ENCODE data around the gene MT1E.

The MT1E gene

GRCh38 chr16:56628486-56629350, 3.1 kb downstream of the MT1E start:
- DNase-seq = no peak

- no peak for DNase-seq
Observed at GRCh38 chr16:56629531-56629930, 4.0 kb downstream of the MT1E start.

GRCh38 chr16:56630134-56630533, 4.6 kb downstream of the MT1E start:
- no peak for DNase-seq

DNA sequence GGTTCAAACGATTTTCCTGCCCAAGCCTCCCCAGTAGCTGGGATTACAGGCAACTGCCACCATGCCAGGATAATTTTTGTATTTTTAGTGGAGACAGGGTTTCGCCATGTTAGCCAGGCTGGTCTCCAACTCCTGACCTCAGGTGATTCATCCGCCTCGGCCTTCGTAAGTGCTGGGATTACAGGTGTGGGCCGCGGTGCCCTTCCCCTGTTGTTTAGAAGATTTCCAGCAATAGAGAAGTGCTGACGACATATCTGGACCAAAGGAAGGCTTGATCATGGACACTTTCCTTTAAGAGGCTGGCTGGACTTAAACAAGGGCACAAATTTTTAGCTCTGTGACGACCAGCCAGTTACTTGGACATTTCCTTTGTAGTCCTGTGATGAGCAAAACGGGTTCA, 5.6 kb downstream of the MT1E start:
- no peak for DNase-seq

DNA sequence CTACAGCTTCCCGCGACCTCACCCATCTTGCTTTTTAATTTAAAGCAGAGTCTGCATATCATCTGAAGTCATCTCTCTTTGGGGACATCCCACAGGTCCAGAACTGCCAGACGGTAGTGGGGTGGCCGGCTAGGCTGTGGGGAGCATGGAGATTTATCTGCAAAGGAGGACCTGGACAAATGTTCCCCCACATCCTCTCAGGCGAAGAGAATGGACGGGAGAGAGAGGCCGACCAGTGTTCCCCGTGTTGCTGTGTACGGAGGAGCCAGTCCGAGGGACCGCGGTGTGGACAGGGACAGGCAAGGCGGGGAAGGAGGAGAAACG, 6.2 kb downstream of the MT1E start:
- no peak for DNase-seq

- DNase-seq = no peak
Observed at GRCh38 chr16:56632156-56632847, 6.7 kb downstream of the MT1E start, which contains the start of gene MT1M. Gene MT1M (plus strand): TSS chr16:56632659. CDS start chr16:56632732, 73 bp downstream.

DNA sequence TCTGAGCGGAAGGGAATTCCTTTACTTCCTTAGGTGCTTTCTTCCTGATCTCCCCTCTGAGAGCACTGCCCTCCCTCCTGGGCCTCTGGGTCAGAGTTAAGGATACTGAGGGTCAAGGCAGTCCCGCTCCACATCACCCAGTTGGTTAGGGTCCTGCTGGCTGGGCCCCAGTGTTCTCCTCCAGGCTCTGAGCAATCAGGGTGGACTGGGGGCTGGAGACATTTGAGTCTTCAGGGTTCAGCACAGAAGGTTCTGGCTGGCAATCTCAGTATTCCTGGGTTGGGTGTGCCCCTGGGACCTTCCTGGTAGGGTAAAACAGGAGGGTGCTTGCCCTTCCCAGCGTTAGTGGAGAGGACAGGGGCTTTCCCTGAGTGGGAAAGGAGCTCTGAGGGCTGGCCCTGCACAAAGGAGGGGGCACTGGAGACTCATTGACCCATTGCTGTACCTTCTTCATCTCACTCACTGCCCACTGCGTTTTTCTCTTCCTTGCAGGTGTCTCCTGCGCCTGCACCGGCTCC, 7.3 kb downstream of the MT1E start:
- no peak for DNase-seq

DNA sequence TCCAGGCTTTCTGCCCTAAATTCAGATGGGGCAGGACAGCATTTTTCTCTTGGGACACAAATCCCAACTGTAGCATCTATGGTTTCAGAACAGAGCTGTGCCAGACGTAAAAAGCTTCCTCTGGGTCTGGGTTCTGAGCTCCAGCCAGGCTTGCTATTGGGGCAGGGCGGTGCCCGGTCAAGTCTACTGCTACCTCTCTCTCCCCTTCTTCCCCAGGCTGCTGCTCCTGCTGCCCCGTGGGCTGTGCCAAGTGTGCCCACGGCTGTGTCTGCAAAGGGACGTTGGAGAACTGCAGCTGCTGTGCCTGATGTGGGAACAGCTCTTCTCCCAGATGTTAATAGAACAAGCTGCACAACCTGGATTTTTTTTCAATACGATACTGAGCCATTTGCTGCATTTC, 8.0 kb downstream of the MT1E start:
- DNase-seq = no peak

- DNase-seq = no peak
Observed at GRCh38 chr16:56634715-56635440, 9.3 kb downstream of the MT1E start.

DNA sequence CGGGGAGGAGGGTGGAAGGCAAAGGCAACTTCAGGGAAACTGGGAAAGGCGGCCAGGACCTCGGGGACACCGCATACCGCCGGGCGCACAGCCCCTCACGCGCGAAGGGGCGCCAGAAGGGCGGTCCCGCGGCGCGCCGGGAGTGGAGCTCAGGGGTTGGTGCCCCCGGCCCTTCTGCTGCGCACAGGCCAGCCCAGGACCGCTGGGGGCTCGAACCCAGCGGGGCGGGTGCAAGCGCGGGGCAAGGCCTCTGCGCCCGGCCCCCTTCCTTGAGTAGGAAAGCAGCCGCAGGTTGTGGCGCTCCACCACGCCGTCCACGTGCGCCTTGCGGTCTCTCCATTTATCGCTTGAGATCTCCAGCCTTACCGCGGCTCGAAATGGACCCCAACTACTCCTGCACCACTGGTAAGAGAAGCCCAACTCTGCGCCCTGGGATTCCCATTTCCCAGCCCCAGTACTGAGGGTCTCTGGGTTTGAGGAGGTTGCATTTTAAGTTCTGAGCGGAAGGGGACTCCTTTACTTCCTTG, 9.9 kb downstream of the MT1E start:
- DNase-seq = no peak

GRCh38 chr16:56636616-56637413, 11.2 kb downstream of the MT1E start:
- no peak for DNase-seq

- no peak for DNase-seq
Observed at GRCh38 chr16:56637814-56638750, 12.5 kb downstream of the MT1E start, which contains the start of gene MT1A. Gene MT1A (plus strand): TSS chr16:56638666. CDS start chr16:56638739, 73 bp downstream.

DNA sequence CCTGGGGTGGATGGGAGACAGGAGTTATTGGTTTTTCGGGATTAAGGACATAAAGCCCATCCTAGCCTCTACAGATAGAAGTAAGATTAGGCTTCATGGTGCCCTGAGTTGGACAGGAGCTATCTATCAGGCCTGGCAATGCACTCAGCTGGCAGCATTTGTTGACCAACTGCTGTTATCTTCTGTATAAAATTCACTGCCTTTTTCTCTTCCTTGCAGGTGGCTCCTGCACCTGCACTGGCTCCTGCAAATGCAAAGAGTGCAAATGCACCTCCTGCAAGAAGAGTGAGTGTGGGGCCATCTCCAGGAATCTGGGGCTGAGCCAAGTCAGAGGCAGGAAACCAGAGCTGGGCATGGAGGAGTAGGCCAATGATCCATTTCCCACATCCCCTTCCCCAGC, 13.5 kb downstream of the MT1E start:
- DNase-seq = no peak

DNA sequence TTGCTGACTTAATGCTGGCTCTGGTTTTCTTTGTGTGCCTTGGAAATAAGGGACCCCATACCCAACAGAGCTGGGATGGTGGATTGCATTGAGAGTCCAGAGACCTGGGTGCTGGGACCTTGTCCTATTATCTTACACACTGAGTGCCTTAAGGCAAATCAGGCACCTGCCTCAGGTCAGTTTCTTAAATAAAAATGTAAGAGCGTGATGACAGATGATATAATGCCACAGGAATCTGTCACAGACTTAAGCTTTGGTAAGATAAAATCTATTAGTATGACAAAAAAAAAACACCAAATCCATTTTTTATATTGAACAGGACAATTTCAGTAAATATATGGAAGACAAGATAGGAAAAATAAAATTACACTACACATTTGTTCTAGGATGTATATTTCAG, 14.5 kb downstream of the MT1E start:
- no peak for DNase-seq

DNA sequence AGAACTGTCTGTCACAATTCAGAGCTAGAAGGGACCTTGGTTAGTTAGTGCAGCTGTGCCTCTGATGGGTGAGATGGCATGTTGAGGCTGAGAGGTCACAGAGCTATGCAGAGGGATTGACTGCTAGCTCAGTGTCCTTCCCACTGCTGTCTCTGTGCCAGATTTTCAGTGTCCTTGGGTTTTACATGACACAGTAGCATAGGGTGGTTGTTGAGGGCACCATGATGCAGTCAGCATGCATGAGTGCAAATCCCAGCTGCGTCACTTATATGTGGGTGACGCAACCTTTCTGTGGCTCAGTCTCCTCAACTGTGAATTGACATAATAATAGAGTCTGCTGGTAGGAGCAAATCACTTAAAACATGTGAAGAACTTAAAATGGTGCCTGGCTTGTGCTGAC, 15.6 kb downstream of the MT1E start:
- no peak for DNase-seq

DNA sequence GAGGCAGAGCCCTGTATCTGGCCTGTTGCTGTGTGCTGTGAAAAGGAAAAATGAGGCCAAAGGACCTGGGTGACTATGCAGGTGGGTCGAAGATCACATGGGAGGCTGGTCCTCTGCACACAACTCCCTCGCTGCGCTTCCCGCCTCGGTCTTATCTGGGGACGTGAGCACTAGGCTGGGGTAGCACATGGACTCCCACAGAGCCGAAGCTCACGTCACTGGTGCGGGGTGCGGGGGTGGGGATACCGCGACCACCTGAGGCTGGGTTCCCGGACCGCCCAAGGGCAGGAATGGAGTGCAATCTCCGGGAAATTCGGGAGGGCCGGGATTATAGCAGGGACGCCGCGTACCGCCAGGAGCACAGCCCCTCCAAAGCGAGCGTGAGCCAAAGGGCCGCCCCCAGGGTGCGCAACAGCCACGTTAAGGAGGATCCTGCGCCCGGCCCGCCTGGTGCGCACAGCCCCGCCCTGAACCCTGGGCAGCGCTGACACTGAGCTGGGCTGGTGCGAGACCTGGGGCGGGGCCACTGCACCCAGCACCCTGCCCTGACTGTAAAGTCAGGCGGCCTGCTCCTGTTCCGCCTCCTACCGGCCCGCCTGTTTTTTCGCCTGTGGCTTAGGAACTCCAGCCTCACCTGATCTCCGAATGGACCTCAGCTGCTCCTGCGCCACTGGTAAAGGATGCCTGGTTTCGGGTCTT, 17.6 kb downstream of the MT1E start:
- peak; percentile 82 for DNase-seq

GRCh38 chr16:56643833-56644232, 18.3 kb downstream of the MT1E start:
- DNase-seq = no peak

- DNase-seq = no peak
Observed at GRCh38 chr16:56645311-56645710, 19.7 kb downstream of the MT1E start.

DNA sequence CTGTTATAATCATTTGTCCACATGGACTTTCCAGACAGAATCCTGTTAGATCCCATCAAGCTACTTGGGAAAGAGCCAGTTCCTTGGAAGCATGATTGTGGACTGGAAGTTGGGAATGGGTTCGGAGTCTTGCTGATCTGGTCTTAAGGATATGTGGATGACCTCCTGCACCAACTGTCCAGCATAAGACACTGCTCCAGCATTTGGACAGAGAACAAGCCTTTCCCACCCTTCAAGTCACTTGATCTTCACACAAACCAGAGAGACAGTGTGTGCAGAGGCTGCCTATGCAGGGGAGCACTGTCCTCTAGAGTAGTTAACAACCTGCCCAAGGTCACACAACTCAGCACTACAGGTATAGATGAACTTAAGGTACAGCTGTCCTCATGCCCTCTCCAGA, 20.3 kb downstream of the MT1E start:
- no peak for DNase-seq

DNA sequence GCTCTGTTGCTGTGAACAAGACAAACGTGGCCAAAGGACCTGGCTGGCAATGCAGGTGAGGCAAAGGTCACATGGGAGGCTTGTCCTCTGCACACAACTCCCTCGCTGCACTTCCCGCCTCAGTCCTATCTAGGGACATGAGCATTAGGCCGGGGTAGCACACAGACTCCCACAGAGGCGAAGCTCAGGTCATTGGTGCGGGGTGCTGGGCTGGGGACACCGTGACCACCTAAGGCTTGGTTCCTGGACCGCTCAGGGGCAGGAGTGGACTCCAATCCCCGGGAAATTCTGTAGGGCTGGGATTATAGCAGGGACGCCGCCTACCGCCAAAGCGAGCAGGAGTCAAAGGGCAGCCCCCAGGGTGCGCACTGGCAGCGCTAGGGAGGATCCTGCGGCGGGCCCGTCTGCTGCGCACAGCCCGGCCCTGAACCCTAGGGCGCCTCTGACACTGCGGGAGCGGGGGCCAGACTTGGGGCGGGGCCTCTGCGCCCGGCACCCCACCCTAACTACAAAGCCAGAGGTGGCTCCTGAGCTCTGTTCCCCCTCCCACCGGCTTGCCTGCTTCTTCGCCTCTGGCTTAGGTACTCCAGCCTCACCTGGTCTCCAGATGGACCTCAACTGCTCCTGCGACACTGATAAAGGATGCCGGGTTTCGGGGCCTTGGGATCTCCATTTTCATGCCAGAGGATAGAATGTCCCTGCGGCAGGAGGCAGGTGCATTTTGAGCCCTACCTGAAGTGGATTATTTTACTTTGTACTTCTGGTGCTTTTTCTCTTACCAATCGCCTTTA, 22.3 kb downstream of the MT1E start:
- no peak for DNase-seq
